Bronchial epithelial cell (primary cell): ENCODE measurements around the gene ABCG8. TPM values are rescaled to one million over a fixed set of nuclear protein-coding genes. Genes with fewer than 3 reads are reported as not detected.

Experiments
- DNase-seq: peaks from one replicate; pipeline ENCODE4 v3.0.0-alpha.2; 2010; ENCODE audit warnings: low read depth
- FAIRE-seq: peaks from 2 replicates; lab custom pipeline; 2011; peaks lifted over from hg19 to GRCh38; lab: Jason Lieb, UNC
- H3K27me3 ChIP-seq: 2 replicates; pipeline ENCODE4 v1.5.1; 2011; ENCODE audit warnings: low read length; ENCODE audit not compliant: control insufficient read depth, insufficient read depth
- H3K36me3 ChIP-seq: 2 replicates; pipeline ENCODE4 v1.5.1; 2011; ENCODE audit warnings: low read length; ENCODE audit not compliant: control insufficient read depth, insufficient read depth
- H3K4me3 ChIP-seq: 2 replicates; pipeline ENCODE4 v1.5.1; 2011; ENCODE audit warnings: mild to moderate bottlenecking, low read depth, low read length, control low read depth
- CTCF ChIP-seq: IDR thresholded peaks from 2 replicates; pipeline ENCODE4 v1.5.1; 2011; ENCODE audit warnings: mild to moderate bottlenecking, moderate library complexity, low read length, control low read depth, inconsistent platforms; ENCODE audit not compliant: insufficient read depth, severe bottlenecking
- total RNA-seq: library from RNA; depleted of rRNA; stranded (reverse); fragments of >200 nt; gene quantifications from 2 replicates; pipeline ENCODE4 v1.2.1, GENCODE V29; 2014

The ABCG8 gene
- total RNA-seq, 1 donor from 2014 or later = not detected

GRCh38 chr2:43796206-43796605 lies 42.6 kb upstream of the ABCG8 start:
- H3K36me3 ChIP-seq = no peaks in the 10 kb centered on the region
- no peak for FAIRE-seq
- no peak overlapping the region for H3K4me3 ChIP-seq
- no peak for DNase-seq
- no peak for TF ChIP-seq CTCF
- no peaks in the 10 kb centered on the region for H3K27me3 ChIP-seq

GRCh38 chr2:43798300-43798699 lies 40.5 kb upstream of the ABCG8 start:
- H3K36me3 ChIP-seq = no peaks in the 10 kb centered on the region
- no peak for FAIRE-seq
- H3K4me3 ChIP-seq = no peak overlapping the region
- DNase-seq = no peak
- H3K27me3 ChIP-seq = no peaks in the 10 kb centered on the region
- TF ChIP-seq CTCF = no peak

GRCh38 chr2:43800894-43801293 lies 37.9 kb upstream of the ABCG8 start:
- FAIRE-seq = no peak
- Histone ChIP-seq H3K36me3 (no peaks in the 10 kb centered on the region), H3K27me3 (no peaks in the 10 kb centered on the region), H3K4me3 (no peak overlapping the region)
- TF ChIP-seq CTCF = no peak
- DNase-seq = no peak

- Histone ChIP-seq H3K36me3 (no peaks in the 10 kb centered on the region), H3K4me3 (no peak overlapping the region), H3K27me3 (no peaks in the 10 kb centered on the region)
- no peak for TF ChIP-seq CTCF
- DNase-seq = peak; percentile 13
- FAIRE-seq = no peak
Measured at GRCh38 chr2:43802135-43802534, 36.6 kb upstream of the ABCG8 start.

- no peak for FAIRE-seq
Measured at GRCh38 chr2:43803113-43803512, 35.7 kb upstream of the ABCG8 start.

More at GRCh38 chr2:43803113-43803512, 35.7 kb upstream of the ABCG8 start:
- Histone ChIP-seq H3K27me3 (no peaks in the 10 kb centered on the region), H3K36me3 (no peaks in the 10 kb centered on the region), H3K4me3 (no peak overlapping the region)
- no peak for TF ChIP-seq CTCF
- peak; percentile 29 for DNase-seq
